GM23338 (cell line): Measurements from ENCODE around the gene CHIC2.

Experiments
- CREB1 ChIP-seq: fragments of 250-450 bp; sonication (Bioruptor Pico); IDR thresholded peaks from 2 replicates; pipeline ENCODE4 v1.5.0; 2020; ENCODE audit warnings: low read depth, mild to moderate bottlenecking, moderate library complexity
- CTCF ChIP-seq, 2 experiments: fragments of 200-600 bp in 1 of 2; sonication (generic) in 1 of 2; conservative IDR thresholded peaks; 2 replicates each; pipeline versions ENCODE4 v1.5.1 to v1.6.1; 2016 to 2017; ENCODE audit warnings: antibody characterized with exemption in 2 of 2, low read depth in 2 of 2, mild to moderate bottlenecking in 2 of 2, moderate library complexity in 1 of 2
- EZH2 ChIP-seq: fragments of 200-600 bp; sonication (generic); IDR thresholded peaks from one replicate; pipeline ENCODE4 v1.8.0; 2017; ENCODE audit warnings: antibody characterized with exemption, mild to moderate bottlenecking, low read depth; ENCODE audit not compliant: unreplicated experiment
- EZH2phosphoT487 ChIP-seq: fragments of 200-600 bp; sonication (generic); IDR thresholded peaks from one replicate; pipeline ENCODE4 v1.8.1; 2018; ENCODE audit warnings: antibody characterized with exemption; ENCODE audit not compliant: unreplicated experiment
- NANOG ChIP-seq: IDR thresholded peaks from 2 replicates; pipeline ENCODE4 v1.6.1; 2016; ENCODE audit warnings: antibody characterized with exemption, borderline replicate concordance
- POLR2AphosphoS5 ChIP-seq: IDR thresholded peaks from 2 replicates; pipeline ENCODE4 v1.6.1; 2016; ENCODE audit warnings: antibody characterized with exemption, low read depth
- REST ChIP-seq: IDR thresholded peaks from one replicate; pipeline ENCODE4 v1.6.1; 2018; ENCODE audit warnings: antibody characterized with exemption; ENCODE audit not compliant: unreplicated experiment
- STAT1 ChIP-seq: IDR thresholded peaks from one replicate; pipeline ENCODE4 v1.6.1; 2016; ENCODE audit warnings: antibody characterized with exemption; ENCODE audit not compliant: unreplicated experiment
- ZNF114 ChIP-seq: fragments of 250-450 bp; sonication (Bioruptor Pico); IDR thresholded peaks from 2 replicates; pipeline ENCODE4 v1.5.0; 2020; ENCODE audit warnings: mild to moderate bottlenecking, moderate library complexity

GRCh38 chr4:53974561-53974960, 89.8 kb downstream of the CHIC2 start:
- TF ChIP-seq CTCF (conservative IDR thresholded peaks at IDR 0.05; ENCODE audit: low read depth in 2 of 2) (no peak), EZH2 (no peak), POLR2AphosphoS5 (no peak), ZNF114 (no peak), NANOG (no peak), EZH2phosphoT487 (no peak), REST (no peak), STAT1 (no peak), CREB1 (CRISPR knock-in tag) (no peak)
